ENCODE results near the gene SEC14L1.

The SEC14L1 gene

DNA sequence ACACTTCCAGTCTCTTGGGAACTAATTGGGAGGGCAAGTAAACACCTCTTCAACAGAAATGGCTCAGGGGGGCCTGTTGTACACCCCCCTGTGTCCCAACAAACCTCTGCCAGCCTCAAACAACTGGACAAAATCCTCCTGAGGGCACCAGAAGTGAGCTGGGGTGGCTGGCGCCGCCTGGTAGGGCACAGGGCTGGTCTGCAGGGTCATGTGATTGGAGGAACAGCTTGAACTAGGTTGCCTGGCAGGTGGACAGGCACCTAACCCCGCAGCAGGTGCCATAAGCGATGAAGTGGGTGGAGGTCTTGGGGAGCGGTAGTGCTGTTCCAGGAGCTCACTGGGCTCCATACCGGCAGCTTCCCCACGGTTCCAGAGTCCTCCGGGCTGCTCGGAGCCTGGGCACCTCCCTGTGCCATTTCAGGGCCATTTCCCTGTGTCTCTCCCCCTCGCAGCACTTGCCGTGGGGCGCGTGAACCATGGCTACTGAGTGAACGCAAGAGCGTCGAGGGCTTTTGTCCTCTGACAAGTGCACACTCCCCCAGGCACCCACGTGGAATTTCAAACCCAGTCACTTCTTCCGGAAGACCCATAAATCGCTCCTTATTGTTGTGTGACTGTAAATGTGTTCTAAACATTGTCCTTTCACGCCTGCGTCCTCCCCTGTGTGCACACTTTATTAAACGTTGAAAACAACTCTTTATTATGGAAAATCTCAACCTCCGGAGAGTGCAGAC lies 101.5 kb downstream of the SEC14L1 start:
- no peak overlapping the region for H3K27ac ChIP-seq
- peaks cover 8% of the 10 kb centered on the region for H3K4me1 ChIP-seq (ENCODE audit: low read depth, poor library complexity, severe bottlenecking)
- no peaks in the 10 kb centered on the region for H3K79me2 ChIP-seq (ENCODE audit: insufficient read depth, low read depth)

DNA sequence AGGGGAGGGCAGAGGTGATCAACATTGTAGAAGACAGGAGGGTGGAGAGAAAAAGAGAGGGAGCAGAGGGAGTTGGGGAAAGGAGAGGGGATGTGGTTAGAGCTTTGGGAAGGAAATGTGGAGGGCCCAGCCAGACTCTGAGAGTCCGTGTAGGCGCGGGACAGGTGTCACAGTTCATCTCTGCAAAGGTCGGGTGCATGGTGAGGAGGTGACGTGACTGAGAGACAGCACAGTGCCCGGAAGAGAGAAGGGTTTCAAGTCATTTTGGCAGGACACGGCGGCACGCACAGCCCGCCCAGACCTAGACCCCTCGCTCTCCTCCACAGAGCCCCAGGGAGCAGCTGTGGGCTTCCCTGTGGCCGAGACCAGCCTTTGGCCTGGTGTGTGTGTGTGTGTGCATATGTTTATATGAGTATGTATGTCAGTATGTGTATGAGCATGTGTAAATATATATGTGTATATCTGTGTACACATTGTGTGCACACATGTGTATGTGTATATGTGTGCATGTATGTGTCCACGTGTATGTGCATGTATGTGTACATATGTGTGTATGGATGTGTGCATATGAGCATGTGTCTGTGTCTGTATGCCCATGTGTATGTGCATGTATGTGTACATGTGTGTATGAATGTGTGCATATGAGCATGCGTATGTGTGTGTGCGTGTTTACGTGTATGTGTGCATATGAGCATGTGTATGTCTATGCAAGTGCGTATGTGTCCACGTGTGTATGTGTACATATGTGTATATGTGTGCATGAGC lies 104.6 kb downstream of the SEC14L1 start:
- H3K4me1 ChIP-seq (ENCODE audit: low read depth, poor library complexity, severe bottlenecking), result peaks cover 11% of the 10 kb centered on the region
- H3K36me3 ChIP-seq (ENCODE audit: insufficient read depth), result no peaks in the 10 kb centered on the region
- H2AFZ ChIP-seq (ENCODE audit: low read depth), result no peak overlapping the region
- H3K4me3 ChIP-seq (IDR thresholded peaks at IDR 0.05; ENCODE audit: insufficient read depth, low read depth, low read length), result no peak overlapping the region
- no peak overlapping the region for H3K4me2 ChIP-seq
- TF ChIP-seq CTCF (conservative IDR thresholded peaks at IDR 0.05; ENCODE audit: low read depth, low read length), result no peak
- no peak overlapping the region for H3K9ac ChIP-seq
- no peaks in the 10 kb centered on the region for H3K79me2 ChIP-seq (ENCODE audit: insufficient read depth, low read depth)
- H3K27me3 ChIP-seq (ENCODE audit: insufficient read depth, low read depth), result peaks cover 19% of the 10 kb centered on the region; the same call in 1 of the 2 replicates
- H3K27ac ChIP-seq, result no peak overlapping the region
- no peaks in the 10 kb centered on the region for H4K20me1 ChIP-seq (ENCODE audit: insufficient read depth)

More for the DNA sequence above, 101.5 kb downstream of the SEC14L1 start:
- no peaks in the 10 kb centered on the region for H3K27me3 ChIP-seq (ENCODE audit: insufficient read depth, low read depth)
- H3K4me2 ChIP-seq, result no peak overlapping the region
- no peak overlapping the region for H3K4me3 ChIP-seq (IDR thresholded peaks at IDR 0.05; ENCODE audit: insufficient read depth, low read depth, low read length)
- H3K9ac ChIP-seq, result no peak overlapping the region
- no peaks in the 10 kb centered on the region for H3K36me3 ChIP-seq (ENCODE audit: insufficient read depth)
- H2AFZ ChIP-seq (ENCODE audit: low read depth), result no peak overlapping the region
- no peaks in the 10 kb centered on the region for H4K20me1 ChIP-seq (ENCODE audit: insufficient read depth)
- TF ChIP-seq CTCF (conservative IDR thresholded peaks at IDR 0.05; ENCODE audit: low read depth, low read length), result no peak

GRCh38 chr17:77246110-77247047 lies 105.6 kb downstream of the SEC14L1 start:
- H3K4me2 ChIP-seq, result peak overlapping the region; percentile 86
- peaks cover 24% of the 10 kb centered on the region; the same call in 1 of the 2 replicates for H3K27me3 ChIP-seq (ENCODE audit: insufficient read depth, low read depth)
- no peak overlapping the region for H3K27ac ChIP-seq
- no peak overlapping the region for H3K9ac ChIP-seq
- no peaks in the 10 kb centered on the region for H4K20me1 ChIP-seq (ENCODE audit: insufficient read depth)
- no peaks in the 10 kb centered on the region for H3K79me2 ChIP-seq (ENCODE audit: insufficient read depth, low read depth)
- H3K36me3 ChIP-seq (ENCODE audit: insufficient read depth), result no peaks in the 10 kb centered on the region
- no peak overlapping the region for H3K4me3 ChIP-seq (IDR thresholded peaks at IDR 0.05; ENCODE audit: insufficient read depth, low read depth, low read length)
- TF ChIP-seq CTCF (conservative IDR thresholded peaks at IDR 0.05; ENCODE audit: low read depth, low read length), result no peak
- H2AFZ ChIP-seq (ENCODE audit: low read depth), result peak overlapping the region; percentile 97
- peaks cover 11% of the 10 kb centered on the region for H3K4me1 ChIP-seq (ENCODE audit: low read depth, poor library complexity, severe bottlenecking)

DNA sequence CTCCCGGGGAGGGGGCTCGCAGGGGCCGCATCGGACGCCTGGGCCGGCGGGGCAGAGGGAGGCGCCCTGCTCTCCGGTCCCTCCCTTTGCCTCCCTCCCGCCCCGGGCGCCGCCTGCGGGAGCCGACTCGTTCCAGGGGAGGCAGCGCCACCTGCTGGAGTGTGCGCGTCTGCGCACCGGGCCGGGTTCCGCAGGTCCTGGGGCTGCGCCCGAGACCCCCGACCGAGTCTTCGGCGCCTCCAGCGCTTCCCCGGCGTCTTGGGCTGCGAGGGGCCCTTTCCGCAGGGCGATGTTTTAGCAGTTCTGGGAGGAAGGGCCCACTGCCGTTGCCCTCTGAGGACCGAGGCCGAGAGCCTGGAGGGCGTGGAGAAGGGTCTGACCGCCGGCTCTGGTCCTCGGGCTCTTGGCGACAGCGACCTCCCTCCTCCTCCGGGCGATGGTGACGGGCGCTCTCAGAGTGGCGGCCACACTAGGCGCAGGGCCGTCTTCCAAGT lies 106.3 kb downstream of the SEC14L1 start:
- no peak overlapping the region for H3K27ac ChIP-seq
- H3K79me2 ChIP-seq (ENCODE audit: insufficient read depth, low read depth), result no peaks in the 10 kb centered on the region
- TF ChIP-seq CTCF (conservative IDR thresholded peaks at IDR 0.05; ENCODE audit: low read depth, low read length), result peak; percentile 83

More for the DNA sequence above, 106.3 kb downstream of the SEC14L1 start:
- peaks cover 24% of the 10 kb centered on the region; the same call in 1 of the 2 replicates for H3K27me3 ChIP-seq (ENCODE audit: insufficient read depth, low read depth)
- H3K4me1 ChIP-seq (ENCODE audit: low read depth, poor library complexity, severe bottlenecking), result peaks cover 11% of the 10 kb centered on the region
- peak overlapping the region; percentile 86 for H3K4me2 ChIP-seq
- no peak overlapping the region for H3K4me3 ChIP-seq (IDR thresholded peaks at IDR 0.05; ENCODE audit: insufficient read depth, low read depth, low read length)
- no peaks in the 10 kb centered on the region for H3K36me3 ChIP-seq (ENCODE audit: insufficient read depth)
- H4K20me1 ChIP-seq (ENCODE audit: insufficient read depth), result no peaks in the 10 kb centered on the region
- peak overlapping the region; percentile 97 for H2AFZ ChIP-seq (ENCODE audit: low read depth)
- peak overlapping the region; percentile 21; the same call in 1 of the 2 replicates for H3K9ac ChIP-seq
